Loucy (cell line): ENCODE measurements around the gene DNAJB9.
"Not testable (repeated sequence)": the region's sequence is repeated elsewhere in the genome, so short reads cannot be mapped to it uniquely, and the experiment has no call there.

Experiments
- H2AFZ ChIP-seq: fragments of 200-600 bp; sonication (generic); 2 replicates; pipeline ENCODE4 v1.6.0; 2016; ENCODE audit warnings: antibody characterized with exemption, mild to moderate bottlenecking, low read length, moderate library complexity
- H3F3A ChIP-seq: fragments of 200-600 bp; 2 replicates; pipeline ENCODE4 v1.6.0; 2016; ENCODE audit warnings: antibody characterized with exemption, low read depth, mild to moderate bottlenecking
- H3K27me3 ChIP-seq: fragments of 200-600 bp; sonication (generic); 2 replicates; pipeline ENCODE4 v1.6.1; 2014; ENCODE audit warnings: low read length, mild to moderate bottlenecking; ENCODE audit not compliant: insufficient read depth, poor library complexity, severe bottlenecking
- H3K36me3 ChIP-seq: fragments of 200-600 bp; sonication (generic); 2 replicates; pipeline ENCODE4 v1.6.1; 2016; ENCODE audit warnings: low read length; ENCODE audit not compliant: insufficient read depth
- H3K4me1 ChIP-seq: fragments of 200-600 bp; sonication (generic); 2 replicates; pipeline ENCODE4 v1.5.1; 2014; ENCODE audit warnings: low read length, mild to moderate bottlenecking; ENCODE audit not compliant: insufficient read depth, poor library complexity, severe bottlenecking
- H3K4me2 ChIP-seq: fragments of 200-600 bp; sonication (generic); 2 replicates; pipeline ENCODE4 v1.6.0; 2014; ENCODE audit warnings: antibody characterized with exemption, low read length, low read depth, mild to moderate bottlenecking; ENCODE audit not compliant: poor library complexity, severe bottlenecking
- H3K4me3 ChIP-seq: fragments of 200-600 bp; sonication (generic); 2 replicates; pipeline ENCODE4 v1.5.1; 2014; ENCODE audit warnings: low read length, mild to moderate bottlenecking, mixed read lengths; ENCODE audit not compliant: poor library complexity, severe bottlenecking
- H3K79me2 ChIP-seq: fragments of 200-600 bp; sonication (generic); 2 replicates; pipeline ENCODE4 v1.6.1; 2014; ENCODE audit warnings: low read length; ENCODE audit not compliant: insufficient read depth
- H3K9ac ChIP-seq: fragments of 200-600 bp; sonication (generic); 2 replicates; pipeline ENCODE4 v1.6.0; 2014; ENCODE audit warnings: mild to moderate bottlenecking, low read depth, low read length, moderate library complexity; ENCODE audit not compliant: poor library complexity, severe bottlenecking
- H3K9me2 ChIP-seq: fragments of 200-600 bp; sonication (generic); replicated peaks from 2 replicates; pipeline ENCODE4 v1.6.1; 2016; ENCODE audit warnings: low read depth, low read length, mixed read lengths
- H3K9me3 ChIP-seq: fragments of 200-600 bp; sonication (generic); 2 replicates; pipeline ENCODE4 v1.6.1; 2014; ENCODE audit warnings: mild to moderate bottlenecking, antibody characterized with exemption, low read length, low read depth; ENCODE audit not compliant: insufficient read depth
- H4K20me1 ChIP-seq: fragments of 200-600 bp; sonication (generic); 2 replicates; pipeline ENCODE4 v1.6.0; 2014; ENCODE audit warnings: antibody characterized with exemption, low read length, mild to moderate bottlenecking; ENCODE audit not compliant: insufficient read depth, poor library complexity, severe bottlenecking
- CTCF ChIP-seq: fragments of 200-600 bp; sonication (generic); conservative IDR thresholded peaks from 2 replicates; pipeline ENCODE4 v1.5.1; 2014; ENCODE audit warnings: mild to moderate bottlenecking, antibody characterized with exemption, low read length
- EZH2phosphoT487 ChIP-seq: fragments of 200-600 bp; IDR thresholded peaks from 2 replicates; pipeline ENCODE4 v1.6.1; 2018; ENCODE audit warnings: antibody characterized with exemption, mild to moderate bottlenecking, moderate library complexity, borderline replicate concordance

The DNAJB9 gene

GRCh38 chr7:108535744-108536143 lies 33.9 kb upstream of the DNAJB9 start:
- Histone ChIP-seq H3F3A (no peaks in the 10 kb centered on the region), H3K4me1 (no peaks in the 10 kb centered on the region), H2AFZ (no peak overlapping the region), H4K20me1 (no peaks in the 10 kb centered on the region), H3K36me3 (no peaks in the 10 kb centered on the region), H3K4me2 (no peak overlapping the region), H3K27me3 (no peaks in the 10 kb centered on the region), H3K9me3 (no peaks in the 10 kb centered on the region), H3K79me2 (no peaks in the 10 kb centered on the region), H3K9ac (no peak overlapping the region), H3K4me3 (no peak overlapping the region), H3K9me2 (no peaks in the 10 kb centered on the region)
- no peak for TF ChIP-seq EZH2phosphoT487
- TF ChIP-seq CTCF: no peak

- Histone ChIP-seq H3K79me2 (no peaks in the 10 kb centered on the region), H3K4me2 (no peak overlapping the region), H3K27me3 (no peaks in the 10 kb centered on the region), H3K9ac (no peak overlapping the region), H3K4me1 (no peaks in the 10 kb centered on the region), H4K20me1 (no peaks in the 10 kb centered on the region), H3K9me3 (no peaks in the 10 kb centered on the region), H2AFZ (no peak overlapping the region), H3K4me3 (no peak overlapping the region), H3K36me3 (no peaks in the 10 kb centered on the region), H3K9me2 (no peaks in the 10 kb centered on the region), H3F3A (no peaks in the 10 kb centered on the region)
- TF ChIP-seq EZH2phosphoT487: no peak
- TF ChIP-seq CTCF: no peak
Observed at GRCh38 chr7:108537229-108537628, 32.4 kb upstream of the DNAJB9 start.

GRCh38 chr7:108538236-108538635 lies 31.4 kb upstream of the DNAJB9 start:
- not testable (repeated sequence) for H3K4me2 ChIP-seq, H3K9me2 ChIP-seq, H3K27me3 ChIP-seq, H3K79me2 ChIP-seq, H3K36me3 ChIP-seq, H3K4me3 ChIP-seq, H3K4me1 ChIP-seq, H3K9ac ChIP-seq, H3K9me3 ChIP-seq, H3F3A ChIP-seq, H2AFZ ChIP-seq, H4K20me1 ChIP-seq

GRCh38 chr7:108538685-108539084 lies 31.0 kb upstream of the DNAJB9 start:
- not testable (repeated sequence) for H3K79me2 ChIP-seq, H3K9me3 ChIP-seq

More at GRCh38 chr7:108538685-108539084, 31.0 kb upstream of the DNAJB9 start:
- H3K4me2 ChIP-seq, H3K9ac ChIP-seq, H3K4me3 ChIP-seq, H3K36me3 ChIP-seq, H3K4me1 ChIP-seq, H3F3A ChIP-seq, H3K9me2 ChIP-seq, H3K27me3 ChIP-seq, H2AFZ ChIP-seq, H4K20me1 ChIP-seq: not testable (repeated sequence)
